NB4 (cell line): ENCODE results near the gene PPIL6.
"Not testable (repeated sequence)": the region's sequence is repeated elsewhere in the genome, so short reads cannot be mapped to it uniquely, and the experiment has no call there.

Experiments
- DNase-seq: peaks from one replicate; pipeline ENCODE4 v3.0.0; 2010; ENCODE audit warnings: low read depth
- H3K4me3 ChIP-seq: one replicate; pipeline ENCODE4 v1.5.1; 2011; ENCODE audit warnings: mild to moderate bottlenecking, low read depth, low read length, moderate library complexity
- CTCF ChIP-seq: IDR thresholded peaks from one replicate; pipeline ENCODE4 v1.5.1; 2012; ENCODE audit warnings: low read depth, low read length
- MAX ChIP-seq: IDR thresholded peaks from 2 replicates; pipeline ENCODE4 v1.6.1; 2011; ENCODE audit warnings: low read depth, low read length
- MYC ChIP-seq: IDR thresholded peaks from 2 replicates; pipeline ENCODE4 v1.6.1; 2011; ENCODE audit warnings: low read depth, low read length
- POLR2A ChIP-seq: IDR thresholded peaks from 2 replicates; pipeline ENCODE4 v1.6.1; 2011; ENCODE audit warnings: mild to moderate bottlenecking; ENCODE audit not compliant: insufficient read length; ENCODE audit errors: extremely low read depth

Gene PPIL6

GRCh38 chr6:109370336-109370735 is 70.1 kb downstream of the PPIL6 start:
- no peak overlapping the region for H3K4me3 ChIP-seq
- TF ChIP-seq MYC (no peak), POLR2A (no peak), CTCF (no peak), MAX (no peak)
- no peak for DNase-seq

GRCh38 chr6:109369728-109370127 is 70.7 kb downstream of the PPIL6 start:
- no peak for DNase-seq
- TF ChIP-seq CTCF (no peak), MAX (no peak), POLR2A (no peak), MYC (no peak)
- H3K4me3 ChIP-seq = no peak overlapping the region

- DNase-seq = not testable (repeated sequence)
Observed at GRCh38 chr6:109364382-109365078, 75.9 kb downstream of the PPIL6 start.

GRCh38 chr6:109363753-109364152 is 76.7 kb downstream of the PPIL6 start:
- DNase-seq = no peak
- no peak overlapping the region for H3K4me3 ChIP-seq
- TF ChIP-seq MAX = no peak
- no peak for TF ChIP-seq CTCF
- TF ChIP-seq POLR2A = no peak
- TF ChIP-seq MYC = no peak

More at GRCh38 chr6:109364382-109365078, 75.9 kb downstream of the PPIL6 start:
- not testable (repeated sequence) for H3K4me3 ChIP-seq

- DNase-seq = no peak
- TF ChIP-seq POLR2A = no peak
- no peak overlapping the region for H3K4me3 ChIP-seq
Observed at GRCh38 chr6:109362102-109362884, 78.1 kb downstream of the PPIL6 start.

GRCh38 chr6:109360791-109361190 is 79.6 kb downstream of the PPIL6 start:
- no peak overlapping the region for H3K4me3 ChIP-seq
- no peak for DNase-seq
- TF ChIP-seq MYC = no peak
- no peak for TF ChIP-seq CTCF
- TF ChIP-seq POLR2A = no peak

GRCh38 chr6:109360281-109360680 is 80.1 kb downstream of the PPIL6 start:
- H3K4me3 ChIP-seq = no peak overlapping the region
- TF ChIP-seq CTCF (no peak), MAX (no peak), MYC (no peak), POLR2A (no peak)

More at GRCh38 chr6:109360281-109360680, 80.1 kb downstream of the PPIL6 start:
- no peak for DNase-seq
